HG03159 (cell line): ENCODE measurements around the gene SIL1.

Source experiments
- ATAC-seq: cut with Tn5 transposase; IDR thresholded peaks from one replicate; pipeline ENCODE4 v1.9.1; 2021; ENCODE audit warnings: mild to moderate bottlenecking, moderate library complexity; ENCODE audit not compliant: unreplicated experiment

Gene SIL1

GRCh38 chr5:138948471-138949222, 249.5 kb downstream of the SIL1 start:
- no peak for ATAC-seq

DNA sequence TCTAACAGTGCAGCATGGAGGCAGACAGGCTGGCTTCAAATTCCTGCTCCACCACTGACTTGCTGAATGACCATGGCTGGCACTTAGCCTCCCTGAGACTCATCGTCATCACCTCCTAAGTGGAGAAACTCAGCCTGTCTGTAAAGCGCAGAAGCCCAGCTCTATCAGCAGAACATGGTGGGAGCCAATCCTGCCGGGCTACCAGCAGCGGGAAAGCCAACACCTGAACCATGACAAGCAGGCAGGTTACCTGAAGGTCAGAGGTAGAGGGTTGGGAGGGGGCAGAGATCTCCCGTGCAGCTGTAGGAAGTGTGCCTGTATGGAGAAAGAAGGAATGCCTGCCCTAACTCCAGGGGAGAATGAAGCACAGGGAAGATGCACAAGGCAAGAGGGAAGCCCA, 250.4 kb downstream of the SIL1 start:
- no peak for ATAC-seq

DNA sequence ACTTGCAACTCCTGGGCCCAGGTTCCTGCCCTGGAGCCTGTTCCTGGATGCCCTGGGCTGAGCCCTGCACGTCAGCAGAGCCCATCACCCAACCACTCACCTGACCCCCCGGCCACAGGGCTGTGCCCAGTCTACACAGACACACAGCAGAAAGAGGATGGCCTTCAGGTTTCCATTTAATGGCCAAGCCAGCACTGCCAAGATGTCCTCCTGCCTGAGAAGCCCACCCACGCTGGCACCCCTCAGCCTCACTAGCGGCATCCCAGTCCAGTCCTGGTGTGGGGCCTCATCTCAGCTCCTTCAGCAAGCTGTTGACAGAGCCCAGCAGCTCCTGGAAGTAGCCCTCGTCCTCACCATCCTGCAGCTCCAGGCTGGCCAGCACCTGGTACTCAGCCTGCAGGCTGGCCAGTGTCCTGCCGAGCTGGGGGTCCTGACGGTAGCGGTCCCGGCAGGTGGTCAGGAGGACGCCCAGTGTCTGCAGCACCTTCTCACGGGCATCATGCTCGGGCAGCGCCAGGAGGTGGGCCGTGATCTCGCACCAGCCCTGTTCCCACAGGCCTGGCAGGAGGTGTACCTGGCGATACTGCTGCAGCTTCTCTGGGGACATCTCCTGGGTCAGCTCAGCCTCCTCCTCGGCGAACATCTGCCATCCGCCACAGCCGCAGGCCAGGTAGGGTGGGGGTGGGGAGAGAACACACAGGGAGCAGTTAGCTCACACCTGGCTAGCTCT, 251.2 kb downstream of the SIL1 start:
- ATAC-seq: no peak

GRCh38 chr5:138946241-138946623, 251.9 kb downstream of the SIL1 start:
- no peak for ATAC-seq

DNA sequence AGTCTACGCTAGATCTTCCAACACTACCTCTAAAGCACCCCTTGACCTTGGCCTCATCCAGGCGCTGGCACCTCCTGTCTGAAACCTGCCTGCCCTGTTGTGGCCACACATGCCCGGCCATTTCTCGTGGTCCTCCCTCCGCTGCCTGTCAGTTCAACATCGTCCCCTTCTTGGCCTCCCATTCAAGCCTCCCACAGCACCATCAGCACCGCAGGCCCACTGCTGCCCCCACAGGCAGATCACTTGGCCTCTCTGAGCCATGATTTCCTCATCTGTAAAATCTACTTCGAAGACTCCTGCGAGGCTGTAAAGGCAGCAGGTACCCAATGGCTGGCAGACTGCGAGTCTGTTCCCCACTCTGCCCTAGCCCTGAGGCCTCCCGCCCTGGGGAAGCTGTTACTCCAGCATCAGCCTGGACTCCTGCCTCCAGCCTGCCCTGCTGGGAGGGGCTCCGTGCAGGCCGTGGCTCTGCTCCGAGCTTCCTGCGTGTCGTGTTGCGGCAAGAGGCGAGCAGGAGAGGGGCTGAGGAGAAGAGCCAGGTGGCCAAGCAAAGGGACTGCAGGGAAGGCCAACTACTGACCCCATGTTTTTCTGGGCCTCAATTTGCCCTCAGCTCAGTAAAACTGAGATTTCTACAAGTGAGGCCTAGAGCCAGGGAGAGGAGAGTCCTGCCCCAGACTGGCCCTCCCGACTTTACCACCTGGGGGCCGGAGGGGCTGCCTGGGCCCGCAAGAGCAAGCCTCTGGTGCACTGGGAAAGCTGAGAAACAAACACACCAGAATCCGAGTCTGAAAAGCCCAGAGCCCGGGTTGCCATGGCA, 252.5 kb downstream of the SIL1 start:
- ATAC-seq: no peak

DNA sequence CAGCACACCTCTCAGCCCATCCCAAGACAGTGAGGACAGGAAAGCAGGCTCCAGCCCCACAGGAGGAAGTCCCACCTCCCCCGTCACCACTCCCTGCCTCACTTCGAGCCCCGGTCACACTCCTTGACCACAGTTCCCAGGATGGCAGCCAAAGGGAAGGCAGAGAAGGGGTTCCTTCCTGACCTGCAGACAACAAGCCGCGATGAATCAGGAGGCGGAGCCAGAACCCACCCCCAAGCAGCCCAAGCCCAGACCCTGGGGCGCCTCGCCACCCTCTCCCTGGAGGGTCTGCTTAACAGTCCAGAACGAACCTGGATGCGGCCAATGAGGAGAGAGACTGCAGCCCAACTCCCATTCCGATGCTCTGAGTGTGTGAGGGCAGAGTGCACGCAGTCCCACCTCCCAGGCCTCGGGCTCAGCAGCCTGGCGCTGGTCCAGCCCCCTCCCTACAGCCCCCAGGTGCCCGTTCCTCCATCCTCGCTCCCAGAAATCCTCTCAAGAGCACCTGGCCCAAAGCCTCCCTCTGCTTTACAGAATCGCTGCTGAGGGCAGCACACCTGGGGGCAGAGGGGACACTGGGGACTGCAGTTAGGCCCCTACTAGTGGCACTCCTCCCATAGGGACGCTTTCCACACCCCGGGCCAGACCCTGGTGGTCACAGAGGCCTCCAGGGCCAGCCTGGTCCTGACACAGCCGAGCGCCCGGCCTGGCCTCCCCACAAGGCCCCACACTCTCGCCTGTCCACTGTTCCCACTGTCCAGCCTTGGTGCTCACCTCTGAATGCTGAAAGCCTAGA, 253.4 kb downstream of the SIL1 start:
- no peak for ATAC-seq

GRCh38 chr5:138943599-138944173, 254.5 kb downstream of the SIL1 start:
- no peak for ATAC-seq

DNA sequence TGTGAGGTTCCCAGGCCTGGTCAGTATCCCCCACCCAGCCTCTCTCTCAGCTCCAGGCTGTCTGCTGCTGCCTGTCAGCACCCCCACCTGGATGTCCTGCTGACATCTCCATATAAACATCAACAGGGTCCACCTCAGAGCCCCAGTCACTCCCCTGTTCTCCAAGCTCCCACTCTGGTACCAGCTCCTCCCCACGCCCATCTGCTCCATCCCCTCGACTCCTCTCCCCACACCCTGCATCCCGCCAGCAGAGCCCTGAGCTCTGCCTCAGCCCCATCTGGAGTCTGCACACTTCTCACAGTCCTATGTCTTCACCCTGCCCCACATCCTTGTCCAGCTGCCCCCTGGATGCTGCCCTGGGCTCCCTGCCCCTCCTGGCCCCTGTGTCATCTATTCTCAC, 255.3 kb downstream of the SIL1 start:
- no peak for ATAC-seq

GRCh38 chr5:138942066-138942465, 256.1 kb downstream of the SIL1 start:
- no peak for ATAC-seq

DNA sequence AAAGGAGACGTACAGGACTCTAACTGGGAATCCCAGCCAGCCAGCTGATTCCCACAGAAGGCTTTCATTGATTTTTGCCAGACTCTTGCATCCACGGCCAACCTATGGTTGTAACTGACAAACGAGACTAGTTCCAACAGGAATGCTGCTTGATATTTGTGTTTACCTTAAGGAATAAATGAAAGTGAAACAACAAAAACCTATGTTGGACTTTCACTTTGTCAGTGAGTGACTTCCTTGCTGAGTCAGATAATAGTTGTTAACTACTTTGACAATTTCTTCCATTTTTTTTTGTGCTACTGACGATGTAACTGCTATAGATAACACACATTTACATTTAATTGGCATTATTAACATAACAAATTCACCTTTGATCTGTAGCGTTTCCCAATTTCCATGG, 259.6 kb downstream of the SIL1 start:
- ATAC-seq: no peak

DNA sequence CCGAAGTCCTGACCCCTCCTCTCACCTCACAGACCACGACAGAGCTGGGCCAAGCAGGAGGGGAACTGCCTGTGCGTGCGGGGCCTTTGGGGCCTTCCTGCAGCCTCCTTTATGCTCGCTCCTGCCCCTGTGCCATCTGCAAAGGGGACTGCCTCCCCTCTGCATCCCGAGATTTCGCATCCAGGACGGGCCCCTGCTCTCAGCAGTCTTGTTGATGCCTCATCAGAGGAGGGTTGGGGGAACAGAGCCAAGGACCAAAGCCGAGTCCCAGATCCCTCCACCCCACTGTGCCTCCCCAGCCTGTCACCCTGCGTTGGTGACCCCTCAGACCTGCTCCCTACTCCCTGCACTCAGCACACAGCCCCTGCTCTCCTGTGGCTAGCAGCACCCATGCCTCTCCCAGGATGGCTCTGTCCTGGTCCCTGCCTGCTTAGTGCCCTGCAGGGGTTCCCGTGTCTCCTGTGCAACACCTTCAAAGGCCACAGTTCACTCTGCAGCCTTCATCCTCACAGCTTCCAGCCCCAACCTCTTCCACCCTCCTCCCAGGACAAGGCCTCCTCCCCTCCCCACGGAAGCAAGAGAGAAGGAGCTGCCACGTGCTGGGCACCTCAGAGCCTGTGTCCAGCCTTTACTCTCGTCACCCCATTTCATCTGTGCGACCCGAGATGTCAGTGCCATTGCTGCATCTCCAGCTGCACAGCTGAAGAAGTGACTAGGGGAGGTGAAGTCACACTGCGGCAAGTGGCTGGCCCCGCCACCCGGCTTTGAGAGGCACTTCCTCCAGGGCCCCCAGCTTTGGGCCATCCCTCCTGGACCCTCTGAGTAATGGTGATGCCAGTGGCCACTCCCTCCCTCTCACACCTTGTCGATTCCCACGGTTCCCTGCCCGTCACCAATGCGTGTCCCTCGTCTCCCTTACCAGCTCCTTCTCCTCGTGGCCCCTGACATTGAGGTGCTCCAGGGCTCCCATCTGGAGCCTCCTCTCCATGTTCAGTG, 260.5 kb downstream of the SIL1 start:
- ATAC-seq: no peak

- ATAC-seq: no peak
Observed at GRCh38 chr5:138936968-138937345, 261.2 kb downstream of the SIL1 start.

- ATAC-seq: no peak
Observed at GRCh38 chr5:138936225-138936967, 261.8 kb downstream of the SIL1 start.

- ATAC-seq: no peak
Observed at GRCh38 chr5:138935466-138935865, 262.7 kb downstream of the SIL1 start.

DNA sequence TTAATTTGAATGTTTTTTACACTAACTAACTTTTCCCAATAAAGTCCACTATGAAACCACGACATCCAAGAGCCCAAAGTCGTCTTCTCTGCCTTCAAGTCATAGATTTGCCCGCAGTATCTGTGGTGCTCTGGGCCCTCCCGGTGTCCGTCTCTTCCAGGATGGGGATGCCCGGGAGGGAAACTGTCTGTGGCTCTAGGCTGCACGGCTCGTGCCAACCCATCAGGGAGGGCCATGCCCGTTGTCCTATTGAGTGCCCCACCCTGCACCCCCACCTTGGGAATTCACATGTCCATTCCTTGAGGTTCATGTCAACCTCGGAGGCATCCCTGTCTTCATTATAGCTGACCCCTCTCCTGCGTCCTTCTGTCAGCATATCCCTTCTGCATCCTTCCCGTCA, 263.2 kb downstream of the SIL1 start:
- no peak for ATAC-seq

DNA sequence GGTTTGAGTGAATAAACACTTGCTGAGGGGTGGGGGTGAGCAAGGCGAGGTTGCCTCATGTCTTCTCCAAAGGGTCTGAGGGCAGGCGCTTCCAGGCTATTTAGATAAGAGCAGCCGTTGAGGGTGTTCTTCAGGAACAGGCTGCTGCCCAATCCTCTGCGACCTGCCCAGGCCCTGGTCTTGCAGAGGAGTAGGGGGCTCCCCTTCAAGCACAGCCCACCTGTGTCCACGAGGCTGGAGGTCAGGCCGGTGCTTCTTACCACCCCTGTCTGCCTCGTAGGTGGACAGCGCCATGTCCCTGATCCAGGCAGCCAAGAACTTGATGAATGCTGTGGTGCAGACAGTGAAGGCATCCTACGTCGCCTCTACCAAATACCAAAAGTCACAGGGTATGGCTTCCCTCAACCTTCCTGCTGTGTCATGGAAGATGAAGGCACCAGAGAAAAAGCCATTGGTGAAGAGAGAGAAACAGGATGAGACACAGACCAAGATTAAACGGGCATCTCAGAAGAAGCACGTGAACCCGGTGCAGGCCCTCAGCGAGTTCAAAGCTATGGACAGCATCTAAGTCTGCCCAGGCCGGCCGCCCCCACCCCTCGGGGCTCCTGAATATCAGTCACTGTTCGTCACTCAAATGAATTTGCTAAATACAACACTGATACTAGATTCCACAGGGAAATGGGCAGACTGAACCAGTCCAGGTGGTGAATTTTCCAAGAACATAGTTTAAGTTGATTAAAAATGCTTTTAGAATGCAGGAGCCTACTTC, 264.5 kb downstream of the SIL1 start:
- ATAC-seq: no peak

GRCh38 chr5:138932171-138932810, 265.9 kb downstream of the SIL1 start:
- no peak for ATAC-seq
